RWPE2 (cell line): ENCODE measurements around the gene F2RL3.

Experiments used
- ATAC-seq: fragments of 200-7000 bp; cut with Tn5 transposase; 3 replicates; pipeline ENCODE4 v1.9.1; 2021; ENCODE audit warnings: low read depth
- DNase-seq: peaks from one replicate; pipeline ENCODE4 v3.0.0-alpha.2; 2020; ENCODE audit warnings: low spot score
- H3K27ac ChIP-seq: fragments of 450-650 bp; 2 replicates; pipeline ENCODE4 v1.5.1; 2017; ENCODE audit warnings: mild to moderate bottlenecking; ENCODE audit not compliant: poor library complexity, severe bottlenecking
- H3K27me3 ChIP-seq: fragments of 250-450 bp; sonication (Bioruptor Pico); 2 replicates; pipeline ENCODE4 v1.5.1; 2021; ENCODE audit warnings: mild to moderate bottlenecking, moderate library complexity; ENCODE audit not compliant: insufficient read depth, poor library complexity, severe bottlenecking
- H3K36me3 ChIP-seq: fragments of 250-450 bp; sonication (Bioruptor Pico); 2 replicates; pipeline ENCODE4 v1.5.1; 2020; ENCODE audit warnings: low read depth, mild to moderate bottlenecking, moderate library complexity
- H3K4me1 ChIP-seq: fragments of 250-450 bp; sonication (Bioruptor Pico); 2 replicates; pipeline ENCODE4 v1.5.1; 2021; ENCODE audit warnings: mild to moderate bottlenecking, moderate library complexity; ENCODE audit not compliant: insufficient read depth, poor library complexity, severe bottlenecking
- H3K4me3 ChIP-seq: fragments of 250-450 bp; sonication (Bioruptor Pico); 2 replicates; pipeline ENCODE4 v1.5.1; 2021; ENCODE audit warnings: mild to moderate bottlenecking, moderate library complexity; ENCODE audit not compliant: severe bottlenecking
- H3K9me3 ChIP-seq: fragments of 250-450 bp; sonication (Bioruptor Pico); 2 replicates; pipeline ENCODE4 v1.5.1; 2021; ENCODE audit warnings: mild to moderate bottlenecking, moderate library complexity; ENCODE audit not compliant: severe bottlenecking
- TF ChIP-seq, protein P1 (sequence below): fragments of 450-650 bp; IDR thresholded peaks from one replicate; pipeline ENCODE4 v1.5.1; 2017; ENCODE audit warnings: mild to moderate bottlenecking, moderate library complexity; ENCODE audit not compliant: poor library complexity, severe bottlenecking

F2RL3 gene

DNA sequence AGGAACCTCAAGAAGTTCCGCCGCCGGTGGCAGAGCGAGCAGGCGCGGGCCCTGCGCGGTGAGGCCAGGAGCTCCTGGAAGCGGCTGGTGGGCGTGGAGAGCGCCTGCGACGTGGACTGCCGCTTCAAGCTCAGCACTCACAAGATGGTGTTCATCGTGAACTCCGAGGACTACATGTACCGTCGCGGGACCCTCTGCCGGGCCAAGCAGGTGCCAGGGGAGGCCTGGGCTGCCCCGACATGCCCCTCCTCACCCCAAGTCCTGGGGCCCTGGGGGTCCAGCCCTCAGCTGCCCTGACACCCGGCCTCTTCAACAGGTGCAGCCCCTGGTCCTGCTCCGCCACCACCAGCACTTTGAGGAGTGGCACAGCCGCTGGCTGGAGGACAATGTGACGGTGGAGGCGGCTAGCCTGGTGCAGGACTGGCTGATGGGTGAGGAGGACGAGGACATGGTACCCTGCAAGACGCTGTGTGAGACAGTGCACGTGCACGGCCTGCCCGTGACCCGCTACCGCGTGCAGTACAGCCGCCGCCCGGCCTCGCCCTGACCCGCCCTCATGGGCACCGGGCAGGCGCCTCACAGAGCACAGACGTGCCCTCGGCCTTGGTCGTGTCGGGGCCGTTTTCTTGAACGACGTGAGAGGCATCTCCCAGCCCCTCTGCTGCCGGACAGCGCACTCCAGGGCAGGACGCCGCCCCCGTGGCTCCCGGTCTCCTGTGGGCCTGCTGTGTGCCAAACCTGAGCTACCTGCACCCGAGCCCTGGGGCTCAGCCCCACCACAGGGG is 10.4 kb upstream of the F2RL3 start:
- Histone ChIP-seq H3K9me3 (peaks cover 15% of the 10 kb centered on the region), H3K27ac (no peak overlapping the region), H3K4me1 (peaks cover 7% of the 10 kb centered on the region), H3K27me3 (no peaks in the 10 kb centered on the region), H3K4me3 (no peak overlapping the region), H3K36me3 (peaks cover 40% of the 10 kb centered on the region)
- DNase-seq: no peak
- TF ChIP-seq, protein P1, sequence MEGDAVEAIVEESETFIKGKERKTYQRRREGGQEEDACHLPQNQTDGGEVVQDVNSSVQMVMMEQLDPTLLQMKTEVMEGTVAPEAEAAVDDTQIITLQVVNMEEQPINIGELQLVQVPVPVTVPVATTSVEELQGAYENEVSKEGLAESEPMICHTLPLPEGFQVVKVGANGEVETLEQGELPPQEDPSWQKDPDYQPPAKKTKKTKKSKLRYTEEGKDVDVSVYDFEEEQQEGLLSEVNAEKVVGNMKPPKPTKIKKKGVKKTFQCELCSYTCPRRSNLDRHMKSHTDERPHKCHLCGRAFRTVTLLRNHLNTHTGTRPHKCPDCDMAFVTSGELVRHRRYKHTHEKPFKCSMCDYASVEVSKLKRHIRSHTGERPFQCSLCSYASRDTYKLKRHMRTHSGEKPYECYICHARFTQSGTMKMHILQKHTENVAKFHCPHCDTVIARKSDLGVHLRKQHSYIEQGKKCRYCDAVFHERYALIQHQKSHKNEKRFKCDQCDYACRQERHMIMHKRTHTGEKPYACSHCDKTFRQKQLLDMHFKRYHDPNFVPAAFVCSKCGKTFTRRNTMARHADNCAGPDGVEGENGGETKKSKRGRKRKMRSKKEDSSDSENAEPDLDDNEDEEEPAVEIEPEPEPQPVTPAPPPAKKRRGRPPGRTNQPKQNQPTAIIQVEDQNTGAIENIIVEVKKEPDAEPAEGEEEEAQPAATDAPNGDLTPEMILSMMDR: no peak
- ATAC-seq: no peak

DNA sequence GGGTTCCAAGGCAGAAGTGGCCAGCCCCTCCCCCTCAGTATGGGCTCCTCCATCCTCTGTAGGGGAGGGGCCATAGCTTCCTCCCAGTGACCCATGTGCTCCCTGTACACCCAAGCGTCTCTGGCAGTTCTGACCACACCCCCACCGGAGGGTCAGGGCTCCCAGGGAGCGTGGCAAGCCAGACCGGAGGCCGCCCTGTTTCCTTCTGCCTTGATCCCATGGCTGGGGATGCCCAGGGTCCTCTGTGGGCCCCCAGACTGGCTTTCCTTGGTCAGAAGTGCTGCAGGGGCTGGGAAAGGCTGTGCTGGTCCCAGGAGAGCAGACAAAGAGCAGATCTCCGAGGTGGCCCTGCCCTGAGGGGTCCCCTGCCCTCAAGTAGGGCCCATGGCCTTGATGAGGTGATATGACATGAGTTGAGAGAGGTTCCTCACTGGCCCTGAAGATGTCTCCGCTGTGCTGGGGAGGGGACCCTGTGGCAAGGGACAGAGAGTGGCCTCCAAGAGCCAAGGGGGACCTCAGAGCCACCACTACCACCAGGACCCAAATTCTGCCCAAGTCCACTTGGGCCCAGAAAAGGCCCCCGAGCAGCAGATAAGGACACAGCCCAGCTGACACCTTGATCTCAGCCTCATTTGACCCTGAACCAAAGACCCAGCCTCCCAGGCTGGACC is 7.8 kb upstream of the F2RL3 start:
- DNase-seq: peak; percentile 49
- no peak overlapping the region for H3K27ac ChIP-seq
- peaks cover 31% of the 10 kb centered on the region for H3K36me3 ChIP-seq
- H3K4me1 ChIP-seq: peaks cover 13% of the 10 kb centered on the region
- H3K9me3 ChIP-seq: peaks cover 15% of the 10 kb centered on the region
- H3K4me3 ChIP-seq: no peak overlapping the region
- no peak for ATAC-seq
- TF ChIP-seq, protein P1: no peak
- no peaks in the 10 kb centered on the region for H3K27me3 ChIP-seq

DNA sequence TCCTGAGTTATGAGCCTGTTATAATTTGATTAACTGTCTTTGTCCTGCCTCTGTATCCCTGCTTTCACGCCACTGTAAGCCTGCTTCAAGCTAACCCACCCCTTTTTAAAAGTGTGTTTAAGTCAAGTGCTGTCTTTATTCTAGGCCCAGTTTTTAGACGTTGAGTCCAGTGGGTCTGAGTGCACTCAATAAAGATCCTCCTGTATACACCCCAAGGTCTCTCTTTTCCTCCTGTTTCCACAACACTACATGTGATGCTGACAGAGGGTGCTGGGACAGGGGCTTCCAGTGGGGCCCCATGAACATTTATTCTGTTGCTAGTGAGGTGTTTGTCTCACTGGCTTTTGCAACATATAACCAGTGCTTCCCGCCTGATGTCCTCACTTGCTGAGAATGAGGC is 6.7 kb upstream of the F2RL3 start:
- Histone ChIP-seq H3K9me3 (peaks cover 15% of the 10 kb centered on the region), H3K27ac (no peak overlapping the region), H3K4me3 (no peak overlapping the region), H3K36me3 (peaks cover 22% of the 10 kb centered on the region), H3K27me3 (no peaks in the 10 kb centered on the region), H3K4me1 (peaks cover 13% of the 10 kb centered on the region)
- TF ChIP-seq, protein P1: no peak
- ATAC-seq (no peak), DNase-seq (no peak)

DNA sequence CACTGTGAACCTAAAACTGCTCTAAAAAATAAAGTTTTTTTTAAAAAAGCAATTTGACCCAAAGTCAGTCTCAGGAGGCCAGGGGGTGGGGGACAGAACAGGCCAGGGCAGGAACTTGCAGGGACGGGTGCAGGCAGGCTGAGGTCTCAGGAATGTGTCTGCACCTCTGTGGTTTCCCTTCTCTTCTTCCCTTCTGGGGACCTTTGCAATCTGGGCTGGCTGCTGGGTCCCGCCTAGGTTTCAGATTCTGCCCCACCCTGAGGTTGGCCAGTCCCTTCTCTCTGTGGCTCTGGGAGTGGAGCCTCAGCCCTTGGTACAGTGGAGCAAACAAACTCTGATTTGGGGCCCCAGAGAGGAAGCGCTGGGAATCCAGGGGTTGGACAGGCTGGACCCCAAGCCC is 5.3 kb upstream of the F2RL3 start:
- H3K27ac ChIP-seq: peak overlapping the region; percentile 45
- peaks cover 16% of the 10 kb centered on the region for H3K36me3 ChIP-seq
- TF ChIP-seq, protein P1: no peak
- peaks cover 15% of the 10 kb centered on the region for H3K9me3 ChIP-seq
- no peaks in the 10 kb centered on the region for H3K27me3 ChIP-seq
- H3K4me1 ChIP-seq: peaks cover 13% of the 10 kb centered on the region
- no peak overlapping the region for H3K4me3 ChIP-seq
- peak; percentile 55 for DNase-seq
- ATAC-seq: peak; percentile 68

DNA sequence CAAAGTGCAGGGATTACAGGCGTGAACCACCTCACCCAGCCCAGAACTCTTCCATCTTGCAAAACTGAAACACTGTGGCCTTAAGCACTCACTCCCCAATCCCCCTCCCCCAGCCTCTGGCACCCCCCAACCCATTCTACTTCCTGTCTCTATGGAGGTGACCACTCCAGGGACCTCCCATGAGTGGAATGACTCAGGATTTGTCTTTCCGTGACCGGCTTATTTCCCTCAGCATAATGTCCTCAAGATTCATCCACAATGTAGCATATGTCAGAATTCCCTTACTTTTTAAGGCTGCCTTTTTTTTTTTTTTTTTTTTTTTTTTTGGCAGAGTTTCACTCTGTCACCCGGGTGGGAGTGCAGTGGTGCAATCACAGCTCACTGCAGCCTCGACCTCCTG is 3.6 kb upstream of the F2RL3 start:
- H3K27me3 ChIP-seq: no peaks in the 10 kb centered on the region
- DNase-seq (no peak), ATAC-seq (no peak)

More for the DNA sequence above, 3.6 kb upstream of the F2RL3 start:
- Histone ChIP-seq H3K36me3 (peaks cover 2% of the 10 kb centered on the region), H3K4me1 (peaks cover 13% of the 10 kb centered on the region), H3K27ac (no peak overlapping the region), H3K4me3 (no peak overlapping the region), H3K9me3 (peaks cover 15% of the 10 kb centered on the region)
- TF ChIP-seq, protein P1: no peak
